Ammon's horn (tissue), 1 donor: ENCODE results near the gene LRRC8E.
"Not testable (repeated sequence)": the region's sequence is repeated elsewhere in the genome, so short reads cannot be mapped to it uniquely, and the experiment has no call there.

Experiments used
- DNase-seq: peaks from one replicate; pipeline ENCODE4 v3.0.0-alpha.2; 2016; ENCODE audit warnings: low spot score

LRRC8E gene

GRCh38 chr19:7920519-7921301 is 32.4 kb downstream of the LRRC8E start:
- peak; percentile 99 for DNase-seq

- DNase-seq: no peak
These were observed 33.1 kb downstream of the LRRC8E start for GRCh38 chr19:7921302-7921966.

- no peak for DNase-seq
These were observed 33.9 kb downstream of the LRRC8E start for GRCh38 chr19:7921967-7922835.

- DNase-seq: no peak
These were observed 34.5 kb downstream of the LRRC8E start for GRCh38 chr19:7922836-7923195.

- DNase-seq: peak; percentile 51
These were observed 35.2 kb downstream of the LRRC8E start for GRCh38 chr19:7923295-7924191.

GRCh38 chr19:7924241-7924640 is 35.9 kb downstream of the LRRC8E start:
- DNase-seq: no peak

GRCh38 chr19:7924651-7925170 is 36.4 kb downstream of the LRRC8E start:
- DNase-seq: no peak

- peak; percentile 63 for DNase-seq
These were observed 37.0 kb downstream of the LRRC8E start for GRCh38 chr19:7925171-7925851.

GRCh38 chr19:7926021-7926726 is 37.9 kb downstream of the LRRC8E start, which contains the start of gene CTXN1:
CTXN1 (minus strand) TSS chr19:7926135; CDS start chr19:7925538, 597 bp downstream.
- DNase-seq: peak; percentile 62

GRCh38 chr19:7926727-7927604 is 38.7 kb downstream of the LRRC8E start:
- no peak for DNase-seq

GRCh38 chr19:7927605-7928333 is 39.5 kb downstream of the LRRC8E start:
- DNase-seq: no peak

- no peak for DNase-seq
These were observed 40.0 kb downstream of the LRRC8E start for GRCh38 chr19:7928334-7928706.

GRCh38 chr19:7928741-7929701 is 40.7 kb downstream of the LRRC8E start:
- DNase-seq: no peak

GRCh38 chr19:7930030-7930429 is 41.7 kb downstream of the LRRC8E start:
- DNase-seq: not testable (repeated sequence)

GRCh38 chr19:7930765-7931164 is 42.5 kb downstream of the LRRC8E start:
- no peak for DNase-seq

GRCh38 chr19:7931221-7932061 is 43.1 kb downstream of the LRRC8E start:
- DNase-seq: no peak
